Activated T-cell treated with anti-CD3 and anti-CD28 coated beads for 24 hours (primary cell): ENCODE measurements around the gene ANKZF1.

Experiments used
- DNase-seq: peaks from one replicate; pipeline ENCODE4 v3.0.0-alpha.2; 2020; ENCODE audit warnings: low read depth

Gene ANKZF1

GRCh38 chr2:219228041-219228910 is 1.3 kb upstream of the ANKZF1 start:
- no peak for DNase-seq

- no peak for DNase-seq
These were observed 698 bp upstream of the ANKZF1 start for GRCh38 chr2:219228911-219229304.

DNA sequence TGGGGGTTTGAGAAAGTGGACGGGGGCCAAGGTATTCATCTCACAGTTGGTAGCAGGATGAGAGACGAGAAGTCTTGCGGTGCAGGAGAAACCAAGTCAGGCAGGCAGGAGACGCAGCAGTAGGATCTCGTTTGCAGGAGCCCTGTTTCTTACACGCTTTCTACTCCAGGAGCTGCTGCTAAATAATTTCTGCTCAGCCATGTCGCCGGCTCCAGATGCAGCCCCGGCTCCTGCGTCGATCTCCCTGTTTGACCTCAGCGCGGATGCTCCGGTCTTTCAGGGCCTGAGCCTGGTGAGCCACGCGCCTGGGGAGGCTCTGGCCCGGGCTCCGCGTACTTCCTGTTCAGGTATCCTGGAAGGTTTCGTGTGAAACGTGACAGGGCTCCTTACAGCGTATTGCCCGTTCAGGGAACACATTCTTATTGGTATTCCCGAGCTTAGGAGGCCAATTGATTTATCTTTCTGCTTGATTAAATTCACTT is 494 bp downstream of the ANKZF1 start:
- no peak for DNase-seq

- DNase-seq, result no peak
These were observed 4.7 kb downstream of the ANKZF1 start for GRCh38 chr2:219234331-219234730.

- DNase-seq, result no peak
These were observed 13.7 kb downstream of the ANKZF1 start for GRCh38 chr2:219243291-219243761.

DNA sequence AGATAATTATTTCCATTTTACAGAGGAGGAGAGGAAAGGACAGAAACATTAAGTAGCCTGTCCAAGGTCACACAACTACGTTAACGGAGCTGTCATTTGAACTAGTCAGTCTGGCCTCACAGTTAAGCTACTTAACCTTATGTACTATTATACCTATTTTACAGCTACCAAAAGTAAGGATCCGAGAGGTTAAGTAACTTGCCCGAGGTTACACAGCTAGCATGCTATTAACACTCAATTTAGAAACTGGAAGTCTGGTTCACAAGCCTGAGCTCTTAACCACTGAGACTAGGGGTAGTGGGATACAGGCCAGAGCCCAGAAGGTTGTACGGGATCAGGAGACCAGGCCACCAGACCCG is 15.2 kb downstream of the ANKZF1 start:
- DNase-seq, result no peak

GRCh38 chr2:219245148-219245898 is 15.7 kb downstream of the ANKZF1 start, which contains the start of the genes GLB1L and STK16:
GLB1L (minus strand) TSS chr2:219245444; CDS start chr2:219243573, 1,871 bp downstream.
STK16 (plus strand) TSS chr2:219245479; CDS start chr2:219246000, 521 bp downstream.
- DNase-seq, result peak; percentile 82

DNA sequence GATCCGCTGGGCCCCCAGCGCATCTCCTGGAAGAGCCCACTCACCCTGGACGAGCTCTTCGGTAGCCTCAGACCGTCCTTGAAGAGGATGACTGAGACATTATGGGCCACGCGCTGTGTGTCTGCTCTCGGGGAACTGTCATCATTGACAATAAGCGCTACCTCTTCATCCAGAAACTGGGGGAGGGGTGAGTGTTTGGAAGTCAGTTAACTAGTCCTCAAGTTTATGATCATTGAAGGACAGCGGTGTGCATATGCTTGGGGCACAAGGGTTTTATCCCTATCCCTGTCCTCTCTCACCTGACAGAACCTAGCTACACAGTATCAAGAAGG is 16.3 kb downstream of the ANKZF1 start:
- DNase-seq, result no peak

DNA sequence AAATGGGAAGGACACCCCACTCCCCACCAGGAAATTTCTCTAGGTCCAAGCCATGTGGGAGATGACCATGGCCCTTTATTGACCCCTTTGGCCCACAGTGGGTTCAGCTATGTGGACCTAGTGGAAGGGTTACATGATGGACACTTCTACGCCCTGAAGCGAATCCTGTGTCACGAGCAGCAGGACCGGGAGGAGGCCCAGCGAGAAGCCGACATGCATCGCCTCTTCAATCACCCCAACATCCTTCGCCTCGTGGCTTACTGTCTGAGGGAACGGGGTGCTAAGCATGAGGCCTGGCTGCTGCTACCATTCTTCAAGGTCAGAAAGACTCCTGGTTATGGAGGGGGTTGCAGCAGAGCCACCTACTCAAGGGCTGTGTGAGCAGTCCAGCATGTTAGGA is 17.0 kb downstream of the ANKZF1 start:
- no peak for DNase-seq

GRCh38 chr2:219247678-219248642 is 18.4 kb downstream of the ANKZF1 start:
- peak; percentile 54 for DNase-seq

- DNase-seq, result no peak
These were observed 19.2 kb downstream of the ANKZF1 start for GRCh38 chr2:219248845-219249202.

- DNase-seq, result no peak
These were observed 19.8 kb downstream of the ANKZF1 start for GRCh38 chr2:219249203-219249980.

GRCh38 chr2:219250049-219250781 is 20.6 kb downstream of the ANKZF1 start:
- DNase-seq, result no peak

GRCh38 chr2:219251656-219252055 is 22.1 kb downstream of the ANKZF1 start:
- no peak for DNase-seq

- no peak for DNase-seq
These were observed 22.5 kb downstream of the ANKZF1 start for GRCh38 chr2:219252084-219252483.

GRCh38 chr2:219252570-219252899 is 22.9 kb downstream of the ANKZF1 start:
- no peak for DNase-seq

DNA sequence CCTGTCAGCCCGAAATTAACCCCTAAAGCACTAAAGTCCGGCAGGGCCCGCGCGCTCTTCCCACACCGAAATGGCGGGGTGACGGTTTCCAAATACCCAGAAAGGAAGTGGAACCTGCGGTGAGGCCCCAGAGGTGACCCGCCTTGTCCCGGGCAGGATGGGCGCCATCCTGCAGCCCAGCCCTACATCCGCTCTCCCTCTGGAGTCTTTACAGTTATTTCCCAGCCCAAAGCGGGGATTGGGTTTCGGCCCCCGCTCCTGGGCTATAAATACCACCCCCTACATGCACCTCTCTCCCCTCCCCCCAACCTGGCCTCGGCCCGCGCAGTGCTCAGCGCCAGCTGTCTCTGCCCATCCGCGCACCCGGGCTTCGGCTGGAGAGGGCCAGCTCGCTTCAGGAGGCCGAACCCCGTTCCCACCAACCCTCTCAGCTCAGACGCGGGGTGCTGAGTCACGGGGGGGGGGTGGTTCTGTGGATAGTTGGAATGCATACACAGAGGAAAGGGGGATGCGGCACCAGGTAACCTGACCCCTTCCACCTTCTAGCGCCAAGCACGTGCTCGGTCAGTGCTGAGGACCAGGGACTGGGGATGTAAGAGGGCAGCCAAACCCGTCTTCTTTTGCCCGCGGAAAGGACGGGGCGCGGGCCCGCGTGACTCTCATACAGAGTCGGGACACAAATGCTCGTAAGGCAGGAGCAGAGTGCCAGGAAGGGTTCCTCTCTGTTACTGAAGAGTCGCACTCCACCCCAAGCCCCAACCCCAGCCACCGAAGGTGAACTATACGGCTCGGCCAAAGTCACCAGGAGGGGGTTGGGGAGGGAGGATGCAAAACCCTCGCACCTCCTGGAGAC is 23.5 kb downstream of the ANKZF1 start, which contains the start of gene TUBA4B:
TUBA4B (plus strand) TSS at position 344 of the 853 bp plus-strand sequence; CDS start at position 509, 165 bp downstream.
- no peak for DNase-seq

DNA sequence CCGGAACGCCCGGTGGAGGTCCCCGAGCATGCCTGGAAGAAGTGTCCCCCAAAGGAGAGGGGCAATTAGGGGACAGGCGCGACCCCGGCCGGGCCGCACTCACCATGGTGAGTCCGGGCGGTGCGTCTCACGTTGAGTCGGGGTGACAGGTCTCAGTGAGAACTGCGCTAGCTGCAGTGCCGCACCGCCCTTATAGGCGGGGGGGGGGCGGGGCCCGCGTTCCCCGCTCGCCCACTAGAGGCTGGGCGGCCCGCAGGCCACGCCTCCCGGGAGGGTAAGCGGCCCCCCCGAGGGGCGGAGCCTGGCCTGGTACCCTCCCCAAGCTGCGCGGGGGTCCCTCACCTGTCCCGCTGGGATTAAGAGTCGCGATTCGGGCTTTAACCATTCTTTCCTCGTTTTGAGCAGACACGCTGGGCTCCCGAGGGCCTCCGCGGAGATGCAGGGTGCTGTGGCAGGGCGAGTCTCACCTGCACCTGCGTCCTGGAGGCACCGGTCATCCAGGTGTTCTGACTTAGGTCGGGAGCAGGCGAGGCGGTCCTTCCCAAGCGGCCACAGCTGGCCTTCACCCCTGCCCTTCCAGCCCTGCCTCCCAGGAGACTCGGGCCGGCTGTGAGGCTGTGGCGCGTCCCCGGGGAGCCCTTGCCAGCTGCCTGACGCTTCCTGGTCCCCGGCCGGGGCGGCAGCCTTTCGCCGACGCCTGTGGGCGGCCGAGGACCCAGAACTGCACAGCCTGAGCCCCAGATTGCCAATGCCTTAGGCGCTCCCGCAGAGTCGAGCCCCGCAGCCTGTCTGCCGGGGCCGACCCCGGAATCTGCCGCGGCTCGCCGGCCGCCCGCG is 24.4 kb downstream of the ANKZF1 start, which contains the start of gene TUBA4A:
TUBA4A (minus strand) TSS at position 166 of the 837 bp plus-strand sequence; CDS start at position 106, 60 bp downstream.
- DNase-seq, result peak; percentile 86
